Right lobe of liver (tissue), 6 donors: ENCODE measurements around the gene SLC15A1. TPM values are rescaled to one million over a fixed set of nuclear protein-coding genes. Genes with fewer than 3 reads are reported as not detected.

Source experiments
- ATAC-seq, 4 donors: fragments of 200-7000 bp; cut with Tn5 transposase; one replicate each; pipeline ENCODE4 v1.9.1; 2020; ENCODE audit warnings: mild to moderate bottlenecking in 4 of 4, moderate library complexity in 4 of 4
- DNase-seq, 3 donors: peaks; one replicate each; pipeline ENCODE4 v3.0.0-alpha.2; 2020
- H3K27ac ChIP-seq, 3 donors: fragments of 200-600 bp; one replicate each; pipeline ENCODE4 v1.8.0; 2022
- H3K27me3 ChIP-seq, 2 donors: fragments of 200-600 bp; one replicate each; pipeline ENCODE4 v1.8.0; 2022
- H3K36me3 ChIP-seq, 4 donors: fragments of 200-600 bp; sonication (generic) in 1 of 4; one replicate each; pipeline versions ENCODE4 v1.5.1 to v1.8.0; 2017 to 2022; ENCODE audit warnings: control low read depth in 1 of 4
- H3K4me1 ChIP-seq, 4 donors: fragments of 200-600 bp; sonication (generic) in 1 of 4; one replicate each; pipeline versions ENCODE4 v1.5.1 to v1.8.0; 2017 to 2022; ENCODE audit warnings: control low read depth in 1 of 4
- H3K4me3 ChIP-seq, 3 donors: fragments of 200-600 bp; one replicate each; pipeline ENCODE4 v1.8.0; 2022
- H3K9me3 ChIP-seq, 4 donors: fragments of 200-600 bp; sonication (generic) in 1 of 4; one replicate each; pipeline versions ENCODE4 v1.5.1 to v1.8.0; 2017 to 2022; ENCODE audit warnings: control low read depth in 1 of 4
- POLR2A ChIP-seq: fragments of 450-650 bp; IDR thresholded peaks from one replicate; pipeline ENCODE4 v1.6.1; 2017; ENCODE audit warnings: antibody characterized with exemption, mild to moderate bottlenecking
- WGBS: methylation state at CpG from one replicate; pipeline ENCODE4 v1.1.6; 2018; ENCODE audit warnings: low coverage, low lambda C conversion rate; ENCODE audit not compliant: insufficient coverage; ENCODE audit errors: missing lambda C conversion rate; 5-methylcytosine and 5-hydroxymethylcytosine counted together
- intact Hi-C, 2 donors: fragments of 100-400 bp; cut with DNase I; formaldehyde crosslinking; loops; one replicate each; pipeline versions ENCODE4 v1.11.2 to v1.14.1; 2022
- total RNA-seq, 6 experiments: library from RNA; depleted of rRNA in 2 of 6; stranded (reverse); fragments of >200 nt in 2 of 6; fragmentation: NEBNext Ultra II Directional in 3 of 6; extraction: Animal tissue kit (Norgen Biotek cat#: 25700) in 3 of 6; gene quantifications; one replicate each; pipeline versions ENCODE4 v1.1.0 to v1.2.4, GENCODE V29; 2016 to 2023
- TF ChIP-seq, protein P1 (sequence below), 4 donors: fragments of 200-600 bp in 3 of 4; fragments of 450-650 bp in 1 of 4; IDR thresholded peaks; one replicate each; pipeline versions ENCODE4 v1.5.1 to v1.8.0; 2016 to 2022; ENCODE audit warnings: antibody characterized with exemption in 4 of 4, mild to moderate bottlenecking in 2 of 4
- donor health status: DM: no; HTN: yes; CAD: no.
- donor health status: DM: no; HTN: no; CAD: no.
- donor health status: DM: no; HTN: no; CAD: no.
- donor health status: DM: no; HTN: yes; CAD: no.
- donor health status: DM: no; HTN: yes; CAD: no.

Gene SLC15A1
- total RNA-seq, 6 experiments from 2014 or later: 13.5 to 26.8 (median 17.3) TPM

- TF ChIP-seq POLR2A: no peak
- TF ChIP-seq, protein P1, sequence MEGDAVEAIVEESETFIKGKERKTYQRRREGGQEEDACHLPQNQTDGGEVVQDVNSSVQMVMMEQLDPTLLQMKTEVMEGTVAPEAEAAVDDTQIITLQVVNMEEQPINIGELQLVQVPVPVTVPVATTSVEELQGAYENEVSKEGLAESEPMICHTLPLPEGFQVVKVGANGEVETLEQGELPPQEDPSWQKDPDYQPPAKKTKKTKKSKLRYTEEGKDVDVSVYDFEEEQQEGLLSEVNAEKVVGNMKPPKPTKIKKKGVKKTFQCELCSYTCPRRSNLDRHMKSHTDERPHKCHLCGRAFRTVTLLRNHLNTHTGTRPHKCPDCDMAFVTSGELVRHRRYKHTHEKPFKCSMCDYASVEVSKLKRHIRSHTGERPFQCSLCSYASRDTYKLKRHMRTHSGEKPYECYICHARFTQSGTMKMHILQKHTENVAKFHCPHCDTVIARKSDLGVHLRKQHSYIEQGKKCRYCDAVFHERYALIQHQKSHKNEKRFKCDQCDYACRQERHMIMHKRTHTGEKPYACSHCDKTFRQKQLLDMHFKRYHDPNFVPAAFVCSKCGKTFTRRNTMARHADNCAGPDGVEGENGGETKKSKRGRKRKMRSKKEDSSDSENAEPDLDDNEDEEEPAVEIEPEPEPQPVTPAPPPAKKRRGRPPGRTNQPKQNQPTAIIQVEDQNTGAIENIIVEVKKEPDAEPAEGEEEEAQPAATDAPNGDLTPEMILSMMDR (IDR thresholded peaks at IDR 0.05): no peak
- WGBS: 79% methylated on average over 2 of the region's 6 CpGs
- no peak overlapping the region for H3K27ac ChIP-seq
- H3K4me1 ChIP-seq: peaks cover 0 to 7% (median 4%) of the 10 kb centered on the region in 4 donors
- no peaks in the 10 kb centered on the region for H3K36me3 ChIP-seq
- H3K9me3 ChIP-seq: no peaks in the 10 kb centered on the region
- ATAC-seq (no peak), DNase-seq (peak in 1 of 3 donors; percentile 31)
- intact Hi-C loops: loop anchor here (10.0 kb wide), 2 partner anchors 77 to 207 kb away; partner anchors contain the start of gene STK24 (in 1 of the 2)
- H3K4me3 ChIP-seq: no peak overlapping the region
- H3K27me3 ChIP-seq: no peaks in the 10 kb centered on the region
These were observed 100.7 kb downstream of the SLC15A1 start for GRCh38 chr13:98651744-98652143.

DNA sequence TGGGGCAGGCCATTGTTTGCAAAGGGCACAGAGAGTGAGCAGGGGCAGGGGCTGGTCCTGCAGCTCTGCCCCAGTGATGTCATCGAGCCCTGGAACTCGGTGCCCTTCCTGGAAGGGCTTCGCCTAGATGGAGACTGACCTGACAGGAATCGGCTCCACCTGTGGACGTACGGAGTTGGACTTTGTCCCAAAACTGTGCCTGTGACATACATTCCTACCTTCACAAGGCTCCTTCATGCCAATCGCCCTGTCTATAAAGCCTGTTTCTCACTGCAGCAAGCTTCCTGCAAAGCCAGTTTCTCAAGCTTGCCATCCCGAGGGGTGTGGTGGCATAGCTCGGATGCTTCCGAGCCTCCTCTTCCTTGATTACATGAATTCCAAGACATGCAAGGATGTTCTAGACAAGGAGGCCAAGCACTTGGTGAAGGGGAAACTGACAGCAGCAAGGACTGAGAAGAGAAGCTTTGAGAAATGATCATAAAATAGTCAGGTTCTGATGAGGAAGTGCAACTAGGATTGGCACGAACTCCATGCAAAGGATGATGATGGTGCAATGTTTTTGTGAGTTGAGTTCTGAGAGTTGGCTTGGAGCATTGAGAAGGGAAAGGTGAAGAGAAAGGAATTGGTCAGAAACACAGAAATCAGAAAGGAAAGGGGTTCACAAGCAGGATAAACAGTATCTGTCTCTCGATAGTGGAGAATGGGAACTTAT is 101.9 kb downstream of the SLC15A1 start:
- no peaks in the 10 kb centered on the region for H3K36me3 ChIP-seq
- no peak overlapping the region for H3K27ac ChIP-seq
- no peaks in the 10 kb centered on the region for H3K27me3 ChIP-seq
- peaks cover 0 to 7% (median 4%) of the 10 kb centered on the region in 4 donors for H3K4me1 ChIP-seq
- 77% methylated on average over 8 of the region's 12 CpGs for WGBS
- DNase-seq: peak in 2 of 3 donors; percentile 29 to 37
- no peaks in the 10 kb centered on the region for H3K9me3 ChIP-seq
- no peak overlapping the region for H3K4me3 ChIP-seq
- no peak for TF ChIP-seq POLR2A
- ATAC-seq: peak in 2 of 4 donors; percentile 19 to 33
- intact Hi-C loops: loop anchor here (10.0 kb wide), 2 partner anchors 76 to 206 kb away; partner anchors contain the start of gene STK24 (in 1 of the 2)

- H3K4me3 ChIP-seq: no peak overlapping the region
- intact Hi-C loops: loop anchor here (10.0 kb wide), 3 partner anchors 65 to 205 kb away; partner anchors contain the start of gene STK24 (in 1 of the 2)
- ATAC-seq (no peak), DNase-seq (no peak)
- no peaks in the 10 kb centered on the region for H3K27me3 ChIP-seq
- 66% methylated on average over 6 of the region's 7 CpGs for WGBS
- no peaks in the 10 kb centered on the region for H3K9me3 ChIP-seq
- H3K36me3 ChIP-seq: no peaks in the 10 kb centered on the region
- TF ChIP-seq, protein P1 (IDR thresholded peaks at IDR 0.05): no peak
- TF ChIP-seq POLR2A: no peak
- H3K4me1 ChIP-seq: peaks cover 0 to 7% (median 4%) of the 10 kb centered on the region in 4 donors
- no peak overlapping the region for H3K27ac ChIP-seq
These were observed 102.6 kb downstream of the SLC15A1 start for GRCh38 chr13:98649861-98650260.

DNA sequence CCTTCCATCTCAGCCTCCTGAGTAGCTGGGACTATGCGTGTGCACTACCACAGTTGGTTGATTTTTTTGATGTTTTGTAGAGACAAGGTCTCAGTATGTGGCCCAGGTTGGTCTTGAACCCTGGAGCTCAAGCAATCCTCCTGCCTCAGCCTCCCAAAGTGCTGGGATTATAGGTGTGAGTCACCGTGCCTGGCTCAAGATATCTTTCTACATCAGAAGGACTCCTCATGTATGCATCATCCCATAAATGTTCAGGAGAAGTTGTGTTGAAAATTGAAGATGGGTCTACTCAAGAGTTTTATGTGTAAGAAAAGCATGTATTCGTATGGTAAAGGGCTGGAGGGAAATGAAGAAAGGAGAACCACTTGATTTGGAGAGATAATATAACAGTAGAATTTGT is 103.8 kb downstream of the SLC15A1 start:
- Histone ChIP-seq H3K9me3 (no peaks in the 10 kb centered on the region), H3K27me3 (no peaks in the 10 kb centered on the region), H3K4me1 (peaks cover 0 to 7% (median 4%) of the 10 kb centered on the region in 4 donors), H3K4me3 (no peak overlapping the region), H3K27ac (peak overlapping the region in 1 of 3 donors; percentile 10), H3K36me3 (no peaks in the 10 kb centered on the region)
- no peak for ATAC-seq
- TF ChIP-seq POLR2A: no peak
- TF ChIP-seq, protein P1 (IDR thresholded peaks at IDR 0.05): no peak
- WGBS: 80% methylated on average over 3 of the region's 3 CpGs
- intact Hi-C loops: loop anchor here in 1 of 2 donors (10.0 kb wide), 1 partner anchor 64 kb away; no protein-coding TSS in a partner anchor
- no peak for DNase-seq

- Histone ChIP-seq H3K27me3 (no peaks in the 10 kb centered on the region), H3K27ac (no peak overlapping the region), H3K4me1 (peaks cover 0 to 7% (median 4%) of the 10 kb centered on the region in 4 donors), H3K4me3 (no peak overlapping the region), H3K36me3 (no peaks in the 10 kb centered on the region), H3K9me3 (no peaks in the 10 kb centered on the region)
- TF ChIP-seq POLR2A: no peak
- TF ChIP-seq, protein P1 (IDR thresholded peaks at IDR 0.05): no peak
- no peak for DNase-seq
- intact Hi-C loops: loop anchor here in 1 of 2 donors (10.0 kb wide), 1 partner anchor 63 kb away; no protein-coding TSS in a partner anchor
- WGBS: 31% methylated on average over 2 of the region's 2 CpGs
- peak; percentile 63 to 78 (median 70) for ATAC-seq
These were observed 104.3 kb downstream of the SLC15A1 start for GRCh38 chr13:98648141-98648540.
